GM08714 (cell line): ENCODE measurements around the gene SPAG16.

Experiments used
- H3K4me3 ChIP-seq: fragments of 200-500 bp; sonication (Bioruptor generic); 2 replicates; pipeline ENCODE4 v1.5.1; 2014; ENCODE audit warnings: mild to moderate bottlenecking, low read length, inconsistent platforms
- ZNF274 ChIP-seq: IDR thresholded peaks from 2 replicates; pipeline ENCODE4 v1.6.1; 2012; ENCODE audit warnings: mild to moderate bottlenecking, low read depth, low read length

The SPAG16 gene

DNA sequence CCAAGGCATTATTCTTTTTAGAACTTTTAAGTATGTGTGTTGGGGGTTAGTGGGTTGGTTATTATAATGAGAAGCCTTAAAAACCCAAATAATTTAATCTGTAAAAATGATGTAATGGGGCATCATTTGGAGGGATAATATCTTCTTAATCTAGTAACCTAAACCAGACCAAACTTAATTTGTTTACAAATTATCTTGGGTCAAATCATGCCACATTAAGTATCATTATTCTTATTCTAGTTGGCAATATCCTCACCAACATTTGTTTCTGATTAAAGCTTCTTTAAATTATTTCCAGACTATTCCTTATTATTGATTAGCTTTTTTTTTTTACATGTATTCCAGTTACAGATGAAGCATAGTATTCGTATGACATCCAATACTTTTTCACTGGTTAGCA is 1041.1 kb downstream of the SPAG16 start:
- H3K4me3 ChIP-seq: no peak overlapping the region
- no peak for TF ChIP-seq ZNF274

DNA sequence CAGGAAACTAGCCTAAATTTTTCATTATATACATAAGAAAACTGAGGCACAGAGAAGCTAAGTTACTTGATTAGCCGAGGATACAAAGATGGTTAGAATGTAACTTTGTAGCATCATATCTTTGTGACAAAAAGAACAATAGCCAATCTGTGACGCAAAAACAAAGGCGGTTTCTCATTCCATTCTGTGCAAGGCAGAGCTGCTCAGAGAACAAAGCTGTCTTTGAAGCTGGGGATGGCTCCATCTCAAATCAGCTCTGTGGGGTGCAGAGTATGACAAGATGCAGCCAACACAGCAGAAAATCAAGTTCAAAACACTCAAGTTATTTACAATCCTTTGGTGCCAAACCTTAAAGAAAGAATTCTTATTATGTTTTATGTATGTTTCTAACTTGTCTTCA is 1044.7 kb downstream of the SPAG16 start:
- TF ChIP-seq ZNF274: no peak
- no peak overlapping the region for H3K4me3 ChIP-seq

DNA sequence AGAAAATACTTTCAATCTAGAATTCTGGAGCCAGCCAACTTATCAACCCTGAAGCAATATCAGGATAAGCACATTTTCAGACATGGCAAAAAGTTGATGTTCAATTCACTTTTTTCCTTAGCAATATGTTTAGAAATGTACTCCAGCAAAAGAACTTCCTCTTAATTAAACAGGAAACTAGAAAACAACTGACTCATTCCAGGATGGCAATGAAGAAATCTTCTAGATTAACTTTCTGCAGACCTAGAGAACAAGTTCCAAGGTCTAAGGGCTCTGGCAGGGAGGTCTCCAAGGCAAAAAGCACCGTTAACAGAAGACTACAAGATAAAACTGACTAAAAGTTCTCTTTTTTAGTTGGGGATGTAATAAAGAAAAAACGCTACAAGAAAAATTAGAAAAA is 1057.4 kb downstream of the SPAG16 start:
- no peak overlapping the region for H3K4me3 ChIP-seq
- TF ChIP-seq ZNF274: no peak

DNA sequence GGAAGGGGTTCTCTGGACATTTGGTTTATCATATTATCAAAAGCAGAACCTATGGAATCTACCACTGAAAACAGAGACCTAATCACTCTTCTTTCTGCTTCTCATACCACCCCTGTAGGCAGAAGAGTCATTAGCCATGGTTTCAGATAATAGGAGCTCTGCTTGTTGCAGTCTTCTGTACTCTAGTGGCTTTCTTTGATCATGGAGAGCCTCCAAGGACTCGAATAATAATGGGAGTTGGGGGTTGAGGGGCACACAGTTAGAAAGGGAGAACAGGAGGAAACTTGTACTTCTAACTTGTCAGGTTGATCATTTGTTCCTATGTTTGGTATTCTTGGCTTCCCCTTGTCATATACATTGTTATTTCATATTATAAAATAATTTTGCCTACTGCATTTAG is 1074.2 kb downstream of the SPAG16 start:
- H3K4me3 ChIP-seq: no peak overlapping the region

DNA sequence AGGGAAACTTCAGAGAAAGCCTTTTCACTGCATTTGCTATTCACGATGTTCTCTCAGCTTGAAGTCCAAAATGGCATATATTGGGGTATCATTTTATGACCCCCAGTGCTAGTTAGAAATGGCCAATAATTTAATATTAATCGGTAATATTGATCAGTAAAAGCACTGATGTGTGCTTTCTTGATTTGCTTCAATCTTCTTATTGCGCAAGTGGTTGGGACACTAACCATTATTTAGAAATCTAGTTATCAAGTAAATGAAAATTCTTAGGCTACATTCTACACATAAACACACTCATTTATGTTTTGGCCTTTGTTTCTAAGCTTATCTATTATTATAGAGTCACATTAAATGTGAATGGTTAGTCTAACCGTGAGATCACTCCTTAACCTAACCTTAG is 1076.9 kb downstream of the SPAG16 start:
- no peak for TF ChIP-seq ZNF274
- H3K4me3 ChIP-seq: no peak overlapping the region

More for the DNA sequence above, 1074.2 kb downstream of the SPAG16 start:
- no peak for TF ChIP-seq ZNF274

DNA sequence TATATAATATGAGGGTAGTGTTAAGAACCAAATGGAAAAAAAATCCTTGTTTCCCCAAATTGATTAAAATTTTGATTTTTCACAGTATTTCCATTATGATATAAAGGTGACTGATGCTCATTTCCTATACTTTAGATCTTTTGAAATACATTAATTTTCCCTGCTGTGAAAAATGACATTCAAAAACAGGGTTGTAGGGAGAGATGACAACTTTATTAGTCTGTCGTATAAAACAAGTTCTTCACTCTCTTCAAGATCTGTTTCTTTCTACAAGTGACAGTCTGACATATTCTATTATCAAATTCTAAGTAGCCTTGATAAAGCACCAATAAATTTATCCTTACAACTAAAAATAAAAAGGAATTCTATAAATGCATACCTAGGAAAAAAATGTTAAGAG is 1081.3 kb downstream of the SPAG16 start:
- no peak for TF ChIP-seq ZNF274
- no peak overlapping the region for H3K4me3 ChIP-seq

DNA sequence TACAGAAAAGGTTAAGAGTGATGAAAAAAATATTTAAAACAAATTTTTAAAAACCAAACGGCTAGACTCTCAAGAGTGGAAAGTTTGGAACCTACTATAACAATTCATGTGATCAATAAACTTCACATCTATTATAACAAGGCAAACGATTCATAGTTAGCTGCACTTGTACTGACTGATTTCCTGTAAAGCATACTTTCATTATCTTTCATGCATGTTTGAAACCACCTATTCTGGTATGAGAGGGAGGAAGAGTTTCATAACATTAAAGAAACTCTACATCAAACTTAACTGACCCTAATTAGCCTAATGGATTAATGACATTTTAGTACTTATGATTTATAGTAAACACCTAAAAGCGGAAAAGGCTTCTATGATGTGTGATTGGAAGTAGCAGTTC is 1082.9 kb downstream of the SPAG16 start:
- no peak overlapping the region for H3K4me3 ChIP-seq
- TF ChIP-seq ZNF274: no peak

DNA sequence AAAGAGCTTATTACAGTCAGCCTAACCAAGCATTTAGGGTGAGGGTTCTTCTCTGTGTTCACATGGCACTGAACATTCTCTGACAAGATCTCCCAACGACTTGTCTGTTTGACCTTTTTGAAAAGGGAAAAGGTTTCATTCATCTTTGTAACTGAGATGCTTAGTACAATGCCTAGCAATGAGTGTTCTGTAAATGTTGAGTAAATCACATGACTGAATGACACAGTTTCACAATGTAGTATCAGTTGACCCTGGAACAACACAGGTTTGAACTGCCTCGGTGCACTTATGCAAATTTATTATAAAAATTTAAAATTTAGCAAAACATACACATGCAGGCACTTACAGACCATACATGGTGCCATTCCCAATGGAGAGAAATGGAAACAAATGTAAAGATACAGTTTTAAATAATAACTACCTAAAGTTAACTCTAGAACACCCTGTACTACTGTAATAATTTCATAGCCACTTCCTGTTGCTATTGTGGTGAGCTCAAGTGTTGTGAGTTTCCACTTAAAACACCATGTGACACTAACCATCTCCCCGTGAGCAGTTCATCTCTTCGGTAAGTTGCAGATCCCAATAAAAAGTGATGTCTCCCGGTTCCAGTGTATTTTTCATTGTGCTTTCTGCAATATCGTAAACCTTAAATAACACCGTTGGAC is 1092.5 kb downstream of the SPAG16 start:
- TF ChIP-seq ZNF274: no peak
- H3K4me3 ChIP-seq: no peak overlapping the region

DNA sequence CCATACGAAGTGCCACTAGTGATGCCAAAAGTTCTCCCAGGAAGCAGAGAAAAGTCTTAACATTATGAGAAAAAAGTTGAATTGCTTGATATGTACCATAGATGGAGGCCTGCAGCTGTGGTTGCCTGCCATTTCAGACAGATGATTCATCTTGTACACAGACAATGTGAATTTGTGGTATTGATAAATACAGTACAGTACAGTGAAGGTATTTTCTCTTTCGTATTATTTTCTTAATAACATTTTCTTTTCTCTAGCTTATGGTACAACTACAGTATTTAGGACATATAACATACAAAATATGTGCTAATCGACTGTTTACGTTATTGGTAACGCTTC is 1093.0 kb downstream of the SPAG16 start:
- H3K4me3 ChIP-seq: no peak overlapping the region
- TF ChIP-seq ZNF274: no peak

DNA sequence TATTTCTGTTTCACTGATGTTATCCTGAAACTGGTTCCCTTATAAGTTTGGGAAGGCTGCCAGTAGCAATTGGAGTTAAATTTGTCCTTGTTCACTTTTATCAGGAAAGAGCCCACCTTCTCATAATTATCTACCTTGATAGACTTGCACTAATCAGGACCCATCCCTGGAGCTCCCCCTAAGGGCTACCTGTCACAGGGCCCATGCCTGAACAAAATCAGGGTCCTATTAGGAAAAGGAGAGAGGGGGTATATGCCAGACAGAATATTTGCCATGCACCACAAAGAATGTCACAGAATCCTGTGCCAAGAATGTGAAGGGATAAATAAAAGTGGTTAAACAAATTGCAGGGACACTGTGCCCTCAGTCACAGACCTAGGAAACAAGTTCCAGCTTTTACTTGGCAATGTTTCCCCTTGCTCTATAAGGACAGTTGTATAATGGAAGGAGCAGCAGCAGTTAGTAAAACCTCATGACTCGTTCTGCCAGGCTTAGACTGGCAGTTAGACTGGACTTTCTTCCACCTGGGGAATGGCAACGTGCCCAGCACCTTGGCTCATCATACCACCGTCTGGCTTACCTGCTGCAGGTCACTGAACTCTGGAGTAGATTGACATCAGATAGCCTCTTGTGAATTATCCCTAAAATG is 1094.3 kb downstream of the SPAG16 start:
- no peak overlapping the region for H3K4me3 ChIP-seq
- TF ChIP-seq ZNF274: no peak

DNA sequence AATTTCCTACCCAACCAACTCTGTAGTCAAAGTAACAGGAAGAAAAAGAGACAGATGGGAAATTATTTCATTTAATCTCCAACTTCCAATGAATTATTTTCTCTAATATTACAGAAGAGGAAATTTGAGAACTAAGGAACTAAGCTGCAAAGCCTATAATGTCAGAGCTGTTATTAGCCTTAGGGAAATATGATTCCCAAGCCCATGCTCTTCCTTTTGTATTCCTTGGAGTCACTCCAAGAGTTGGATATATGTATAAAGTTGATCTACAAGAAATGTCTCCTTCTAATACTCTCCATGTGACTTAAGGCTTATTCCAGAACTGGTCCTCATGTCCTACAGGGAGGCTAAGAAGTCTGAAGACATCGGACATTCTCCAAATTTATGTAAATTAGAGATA is 1095.0 kb downstream of the SPAG16 start:
- no peak overlapping the region for H3K4me3 ChIP-seq
- TF ChIP-seq ZNF274: no peak

DNA sequence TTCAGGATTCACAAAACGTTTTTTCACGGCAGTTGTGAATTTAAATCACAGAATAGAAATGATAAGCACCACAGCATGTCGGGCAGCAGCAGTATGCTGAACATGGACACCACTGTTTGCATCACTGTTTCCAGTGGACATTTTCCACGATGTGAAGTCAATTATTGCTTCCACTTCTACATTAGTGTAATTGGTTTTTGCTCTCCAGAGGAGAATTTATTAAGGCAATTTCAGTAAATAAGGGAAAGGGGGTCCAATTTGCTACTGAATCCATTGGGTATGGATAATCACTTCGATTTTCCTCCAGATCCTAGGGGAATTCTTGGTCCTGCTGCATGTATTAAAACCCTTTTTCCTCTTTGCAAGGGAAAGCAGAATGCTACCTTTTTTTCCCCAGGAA is 1096.4 kb downstream of the SPAG16 start:
- no peak overlapping the region for H3K4me3 ChIP-seq
- no peak for TF ChIP-seq ZNF274

DNA sequence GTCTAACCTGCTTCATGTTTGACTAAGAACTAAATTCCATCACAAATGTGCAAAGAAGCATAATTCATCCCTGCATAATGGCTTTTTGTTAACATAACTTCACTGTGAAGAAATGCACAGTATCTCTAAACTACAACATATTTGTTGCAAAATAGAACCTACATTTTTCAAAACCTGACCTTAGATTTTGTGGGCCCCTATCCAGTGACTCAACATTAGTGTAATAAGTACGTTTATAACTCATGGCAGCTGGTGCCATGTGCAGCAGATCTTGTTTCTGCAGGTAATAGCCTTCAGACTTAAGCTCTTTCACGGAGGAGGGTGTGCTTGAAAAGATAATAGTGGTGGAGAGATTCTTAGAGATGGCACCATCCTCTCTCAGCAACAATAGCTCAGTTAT is 1098.0 kb downstream of the SPAG16 start:
- no peak overlapping the region for H3K4me3 ChIP-seq
- no peak for TF ChIP-seq ZNF274

DNA sequence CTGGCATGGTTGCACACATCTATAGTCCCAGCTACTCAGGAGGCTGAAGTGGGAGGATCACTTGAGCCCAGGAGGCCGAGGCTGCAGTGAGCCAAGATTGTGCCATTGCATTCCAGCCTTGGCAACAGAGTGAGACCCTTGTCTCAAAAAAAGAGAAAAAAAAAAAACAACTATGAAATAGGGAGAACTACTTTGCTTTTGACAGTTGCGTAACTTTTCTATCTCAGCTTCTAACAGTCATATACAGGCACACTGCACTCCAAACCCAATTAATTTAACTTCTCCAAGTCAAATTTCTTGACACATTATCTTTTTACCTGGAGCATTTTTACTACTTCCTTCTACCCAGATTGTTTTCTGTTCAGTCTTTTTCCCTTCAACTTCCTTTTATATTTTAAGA is 1102.5 kb downstream of the SPAG16 start:
- no peak overlapping the region for H3K4me3 ChIP-seq
- TF ChIP-seq ZNF274: no peak

DNA sequence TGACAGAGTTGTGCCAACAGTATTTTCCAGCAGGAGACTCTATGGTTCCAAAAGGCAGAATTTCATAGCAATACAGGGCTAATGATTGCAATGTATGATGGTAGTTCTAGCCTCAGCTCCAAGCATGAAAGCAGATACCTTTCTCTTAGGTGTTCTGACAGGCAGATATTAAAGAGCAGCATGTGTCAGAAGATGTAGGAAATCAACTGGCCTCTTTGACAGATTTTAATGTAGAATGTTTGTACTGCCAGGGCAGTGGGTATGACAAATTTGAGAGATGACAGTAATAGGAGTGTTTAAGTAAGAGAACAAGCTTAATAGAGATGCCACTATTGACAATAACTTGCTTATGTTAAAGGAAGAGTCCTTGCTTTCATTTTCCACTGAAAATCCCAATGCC is 1105.1 kb downstream of the SPAG16 start:
- no peak for TF ChIP-seq ZNF274
- H3K4me3 ChIP-seq: no peak overlapping the region

DNA sequence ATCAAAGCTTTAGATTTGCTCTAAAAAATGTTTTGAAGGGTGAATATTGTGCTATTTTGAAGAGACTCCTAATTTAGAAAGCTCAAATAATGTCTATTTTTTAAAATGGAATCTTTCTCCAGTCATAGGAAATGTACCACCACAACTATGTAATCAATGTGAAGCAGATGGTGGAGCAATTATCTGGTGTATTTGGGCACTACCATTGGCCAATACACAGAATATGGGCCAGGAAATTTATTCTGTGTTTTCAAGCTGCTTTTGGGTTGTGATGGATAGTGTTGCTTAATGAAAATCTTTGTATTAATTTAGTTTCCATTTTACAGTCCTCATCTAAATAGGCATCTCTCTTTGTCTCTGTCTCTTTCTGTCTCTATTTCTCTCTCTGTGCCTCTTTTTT is 1109.5 kb downstream of the SPAG16 start:
- no peak for TF ChIP-seq ZNF274

More for the DNA sequence above, 1109.5 kb downstream of the SPAG16 start:
- H3K4me3 ChIP-seq: no peak overlapping the region
